B cell (primary cell): Measurements from ENCODE around the gene ZNRD2. TPM values are rescaled to one million over a fixed set of nuclear protein-coding genes. Genes with fewer than 3 reads are reported as not detected.

Experiments used
- ATAC-seq: fragments of 200-7000 bp; cut with Tn5 transposase; one replicate; pipeline ENCODE4 v1.10.0; 2021; ENCODE audit warnings: low read depth, mild to moderate bottlenecking, moderate number of reproducible peaks, moderate library complexity
- CTCF ChIA-PET: fragments of 350-600 bp; sonication (Branson Sonifier 250); formaldehyde crosslinking; loops from one replicate; lab custom pipeline; 2021; ENCODE audit warnings: antibody characterized with exemption, inconsistent platforms; lab: Charles Lee
- POLR2A ChIA-PET: fragments of 350-600 bp; sonication (Branson Sonifier 250); formaldehyde crosslinking; loops from one replicate; lab custom pipeline; 2021; ENCODE audit warnings: antibody characterized with exemption; lab: Charles Lee
- DNase-seq: peaks from one replicate; pipeline ENCODE4 v3.0.0; 2013
- H2AFZ ChIP-seq: 2 replicates; pipeline ENCODE4 v1.6.1; 2012; ENCODE audit warnings: mild to moderate bottlenecking, low read depth, low read length; ENCODE audit not compliant: insufficient read depth, poor library complexity, severe bottlenecking
- H3K27ac ChIP-seq, 2 donors: 1 replicate in 1 of 2; 2 replicates in 1 of 2; pipeline ENCODE4 v1.5.1; 2012 to 2013; ENCODE audit warnings: low read length in 2 of 2, mild to moderate bottlenecking in 2 of 2, moderate library complexity in 1 of 2
- H3K27me3 ChIP-seq, 4 experiments: fragments of 200-600 bp in 1 of 4; sonication (generic) in 1 of 4; replicated peaks in 1 of 4; 1 replicate in 2 of 4; 2 replicates in 2 of 4; pipeline versions ENCODE4 v1.6.1 to v1.7.0; 2013 to 2016; ENCODE audit warnings: low read length in 3 of 4, mild to moderate bottlenecking in 2 of 4, mixed read lengths in 1 of 4, moderate library complexity in 1 of 4; ENCODE audit not compliant: insufficient read depth in 4 of 4, control insufficient read depth in 3 of 4; ENCODE audit errors: control extremely low read depth in 1 of 4
- H3K36me3 ChIP-seq, 2 experiments: replicated peaks in 1 of 2; 1 replicate in 1 of 2; 2 replicates in 1 of 2; pipeline versions ENCODE4 v1.6.1 to v1.7.1; 2013; ENCODE audit warnings: low read length in 1 of 2; ENCODE audit not compliant: insufficient read depth in 2 of 2, control insufficient read depth in 1 of 2; ENCODE audit errors: control extremely low read depth in 1 of 2, extremely low read depth in 1 of 2
- H3K4me1 ChIP-seq, 2 donors: fragments of 200-600 bp in 1 of 2; sonication (generic) in 1 of 2; 1 replicate in 1 of 2; 2 replicates in 1 of 2; pipeline versions ENCODE4 v1.5.1 to v1.6.1; 2013 to 2017; ENCODE audit warnings: low read length in 2 of 2; ENCODE audit not compliant: control insufficient read depth in 2 of 2, insufficient read depth in 2 of 2
- H3K4me2 ChIP-seq: replicated peaks from 2 replicates; pipeline ENCODE3; 2012; ENCODE audit warnings: mild to moderate bottlenecking, low read depth, low read length; ENCODE audit not compliant: poor library complexity, severe bottlenecking
- H3K4me3 ChIP-seq, 5 experiments: fragments of 200-600 bp in 1 of 5; sonication (generic) in 1 of 5; 1 replicate in 3 of 5; 2 replicates in 2 of 5; pipeline versions ENCODE4 v1.5.1 to v1.7.0; 2011 to 2016; ENCODE audit warnings: low read length in 4 of 5, mild to moderate bottlenecking in 4 of 5, low read depth in 2 of 5, control low read depth in 1 of 5, moderate library complexity in 1 of 5; ENCODE audit not compliant: insufficient read depth in 1 of 5; ENCODE audit errors: control extremely low read depth in 1 of 5, extremely low read depth in 1 of 5
- H3K79me2 ChIP-seq: fragments of 200-600 bp; sonication (generic); one replicate; pipeline ENCODE4 v1.6.0; 2016; ENCODE audit warnings: low read length; ENCODE audit not compliant: control insufficient read depth, insufficient read depth
- H3K9ac ChIP-seq: fragments of 200-600 bp; sonication (generic); 2 replicates; pipeline ENCODE4 v1.6.1; 2017; ENCODE audit warnings: mild to moderate bottlenecking, low read length, moderate library complexity
- H3K9me3 ChIP-seq, 3 donors: one replicate each; pipeline versions ENCODE4 v1.6.1 to v1.7.1; 2013; ENCODE audit warnings: low read length in 2 of 3; ENCODE audit not compliant: control insufficient read depth in 2 of 3, insufficient read depth in 1 of 3; ENCODE audit errors: control extremely low read depth in 1 of 3
- H4K20me1 ChIP-seq: 2 replicates; pipeline ENCODE4 v1.6.0; 2012; ENCODE audit warnings: mild to moderate bottlenecking, low read length; ENCODE audit not compliant: insufficient read depth, control insufficient read depth, poor library complexity, severe bottlenecking
- H3K27ac Mint-ChIP-seq: one replicate; pipeline ENCODE4 v1.8.0; 2021; ENCODE audit warnings: mixed read lengths
- H3K27me3 Mint-ChIP-seq: one replicate; pipeline ENCODE4 v1.8.0; 2021; ENCODE audit warnings: mixed read lengths
- H3K4me1 Mint-ChIP-seq: one replicate; pipeline ENCODE4 v1.8.0; 2021; ENCODE audit warnings: mixed read lengths
- H3K4me3 Mint-ChIP-seq: one replicate; pipeline ENCODE4 v1.8.0; 2021; ENCODE audit warnings: mixed read lengths
- H3K9me3 Mint-ChIP-seq: one replicate; pipeline ENCODE4 v1.8.0; 2022; ENCODE audit warnings: mixed read lengths; ENCODE audit not compliant: insufficient read depth
- CTCF ChIP-seq: fragments of 200-600 bp; IDR thresholded peaks from one replicate; pipeline ENCODE4 v1.8.0; 2022; ENCODE audit warnings: antibody characterized with exemption, mild to moderate bottlenecking
- EZH2 ChIP-seq: IDR thresholded peaks from 2 replicates; pipeline ENCODE4 v1.6.1; 2012; ENCODE audit warnings: borderline replicate concordance, low read depth, mild to moderate bottlenecking, moderate library complexity, low read length; ENCODE audit not compliant: insufficient read depth, poor library complexity, severe bottlenecking
- WGBS: methylation state at CpG from one replicate; pipeline ENCODE4 v1.1.5; 2013; ENCODE audit warnings: missing lambda C conversion rate; ENCODE audit not compliant: insufficient coverage; 5-methylcytosine and 5-hydroxymethylcytosine counted together
- intact Hi-C: fragments of 100-400 bp; cut with micrococcal nuclease; formaldehyde crosslinking; loops from one replicate; pipeline ENCODE4 v1.10.0; 2022
- polyA plus RNA-seq: library from polyadenylated mRNA; depleted of rRNA; stranded (reverse); fragments of >200 nt; gene quantifications from 2 replicates; pipeline ENCODE4 v1.2.3, GENCODE V29; 2012
- total RNA-seq, 2 donors: library from RNA; stranded (reverse); fragments of 120-200 nt in 1 of 2; gene quantifications; 1 replicate in 1 of 2; 2 replicates in 1 of 2; pipeline versions ENCODE4 v1.2.3 to v1.2.4, GENCODE V29; 2013 to 2022

ZNRD2 gene
- total and polyA plus RNA-seq, 2 donors (not counting 1 experiment from before 2014, with no cell fraction given), result 22.1 to 112 TPM

- intact Hi-C loops, result loop anchor here (10.0 kb wide), 1 partner anchor 428 kb away; the partner anchor contains the start of genes TM7SF2 and ZNHIT2
- H3K4me3 Mint-ChIP-seq, result no peak overlapping the region
- H3K9ac ChIP-seq, result no peak overlapping the region
Observed at GRCh38 chr11:65542738-65543390, 27.4 kb upstream of the ZNRD2 start.

More at GRCh38 chr11:65542738-65543390, 27.4 kb upstream of the ZNRD2 start:
- Histone ChIP-seq H3K27ac (no peak overlapping the region), H3K27me3 (no peaks in the 10 kb centered on the region), H4K20me1 (peaks cover 7% of the 10 kb centered on the region), H3K4me3 (no peak overlapping the region), H2AFZ (no peak overlapping the region), H3K79me2 (no peaks in the 10 kb centered on the region), H3K4me2 (no peak overlapping the region), H3K9me3 (no peaks in the 10 kb centered on the region), H3K4me1 (peaks cover 28 to 38% of the 10 kb centered on the region in 2 donors), H3K36me3 (peaks cover 0 to 9% of the 10 kb centered on the region in 2 experiments)
- Mint-ChIP-seq H3K27ac (peak overlapping the region; percentile 5), H3K4me1 (peaks cover 43% of the 10 kb centered on the region), H3K27me3 (no peaks in the 10 kb centered on the region), H3K9me3 (no peaks in the 10 kb centered on the region)
- ChIA-PET CTCF (interaction anchor here (1.0 to 9.2 kb wide), 6 partner anchors 9 to 154 kb away, joined by 4 to 144 read pairs (median 49); partner anchors contain the start of genes FAM89B and ZNRD2), POLR2A (interaction anchor here (0.6 to 1.1 kb wide), 3 partner anchors 47 to 140 kb away, joined by 3 read pairs; partner anchors contain the start of gene KCNK7)
- no peak for TF ChIP-seq CTCF
- TF ChIP-seq EZH2, result no peak
- ATAC-seq (no peak), DNase-seq (no peak)
- WGBS, result 90% methylated on average over 2 of the region's 3 CpGs
